MM.1S (cell line): Measurements from ENCODE around the gene DAP.

Experiments used
- CTCF ChIP-seq: fragments of 300-600 bp; sonication (generic); IDR thresholded peaks from 2 replicates; pipeline ENCODE4 v1.5.1; 2016; ENCODE audit warnings: antibody characterized with exemption, low read length, mixed read lengths
- EZH2 ChIP-seq: fragments of 300-600 bp; sonication (generic); optimal IDR thresholded peaks from 2 replicates; pipeline ENCODE3; 2017; ENCODE audit warnings: low read depth, mild to moderate bottlenecking, antibody characterized with exemption, low read length, mixed read lengths
- EZH2phosphoT487 ChIP-seq: fragments of 300-600 bp; sonication (generic); IDR thresholded peaks from 2 replicates; pipeline ENCODE4 v1.6.1; 2018; ENCODE audit warnings: antibody characterized with exemption, low read length

- no peak for TF ChIP-seq CTCF
- TF ChIP-seq EZH2phosphoT487, result no peak
- no peak for TF ChIP-seq EZH2
Measured at GRCh38 chr5:10761933-10762775, 1.1 kb upstream of the DAP start.
